HepG2 (cell line): ENCODE data around the gene FKBP14. TPM values are rescaled to one million over a fixed set of nuclear protein-coding genes. Genes with fewer than 3 reads are reported as not detected.
"Not testable (repeated sequence)": the region's sequence is repeated elsewhere in the genome, so short reads cannot be mapped to it uniquely, and the experiment has no call there.

Experiments used
- ATAC-seq: fragments of 200-7000 bp; cut with Tn5 transposase; 3 replicates; pipeline ENCODE4 v1.9.1; 2020; ENCODE audit warnings: mild to moderate bottlenecking, moderate library complexity
- BruUV-seq: library from RNA; stranded (reverse); fragments of 400-500 nt; replicated peaks from 2 replicates; lab custom pipeline; 2021; lab: Mats Ljungman, UMichigan
- CTCF ChIA-PET: fragments of 300-600 bp; formaldehyde crosslinking; extraction: SDS; loops from one replicate; lab custom pipeline; 2021; ENCODE audit warnings: low total read pairs, inconsistent platforms, low intra/inter-chr PET ratio; lab: Yijun Ruan, JAX
- POLR2A ChIA-PET: fragments of 350-600 bp; sonication (Branson Sonifier 250); formaldehyde crosslinking; loops from one replicate; lab custom pipeline; 2020; ENCODE audit warnings: antibody characterized with exemption, inconsistent platforms; lab: Yijun Ruan, JAX
- DNase-seq: peaks from one replicate; pipeline ENCODE4 v3.0.0-alpha.2; 2015; ENCODE audit warnings: low spot score
- FAIRE-seq: peaks from 3 replicates; lab custom pipeline; 2011; peaks lifted over from hg19 to GRCh38; lab: Jason Lieb, UNC
- H2AFZ ChIP-seq: one replicate; pipeline ENCODE4 v1.6.1; 2011; ENCODE audit warnings: low read length, inconsistent platforms
- H3K27ac ChIP-seq: fragments of 300-600 bp; 3 replicates; pipeline ENCODE4 v1.8.0; 2011; ENCODE audit warnings: mixed run types, mild to moderate bottlenecking, mixed read lengths, low read length, inconsistent platforms; ENCODE audit not compliant: insufficient read depth; ENCODE audit errors: extremely low read length
- H3K27me3 ChIP-seq, 2 experiments: fragments of 200-600 bp in 1 of 2; 2 replicates in 1 of 2; 3 replicates in 1 of 2; pipeline versions ENCODE4 v1.6.0 to v1.8.0; 2011; ENCODE audit warnings: low read length in 2 of 2, mild to moderate bottlenecking in 2 of 2, moderate library complexity in 2 of 2, inconsistent platforms in 1 of 2; ENCODE audit not compliant: insufficient read depth in 2 of 2, control insufficient read depth in 1 of 2
- H3K36me3 ChIP-seq, 2 experiments: fragments of 200-600 bp in 1 of 2; replicated peaks in 1 of 2; 2 replicates in 1 of 2; 3 replicates in 1 of 2; pipeline versions ENCODE4 v1.5.1 to v1.8.0; 2011; ENCODE audit warnings: low read length in 2 of 2, inconsistent platforms in 1 of 2; ENCODE audit not compliant: insufficient read depth in 2 of 2, control insufficient read depth in 1 of 2
- H3K4me1 ChIP-seq: 2 replicates; pipeline ENCODE4 v1.5.1; 2012; ENCODE audit warnings: low read length, inconsistent platforms; ENCODE audit not compliant: insufficient read depth
- H3K4me2 ChIP-seq: 2 replicates; pipeline ENCODE4 v1.6.0; 2011; ENCODE audit warnings: low read depth, low read length, inconsistent platforms
- H3K4me3 ChIP-seq, 3 experiments: fragments of 200-600 bp in 1 of 3; sonication (generic), shearing (Covaris generic) in 1 of 3; replicated peaks in 1 of 3; 2 replicates each; pipeline ENCODE4 v1.5.1; 2011 to 2016; ENCODE audit warnings: low read length in 3 of 3, inconsistent platforms in 2 of 3, low read depth in 2 of 3, mild to moderate bottlenecking in 2 of 3, control low read depth in 1 of 3, mixed read lengths in 1 of 3; ENCODE audit not compliant: insufficient read depth in 1 of 3
- H3K79me2 ChIP-seq: one replicate; pipeline ENCODE4 v1.6.1; 2011; ENCODE audit warnings: low read length, inconsistent platforms; ENCODE audit not compliant: insufficient read depth
- H3K9ac ChIP-seq: 2 replicates; pipeline ENCODE4 v1.6.0; 2011; ENCODE audit warnings: mild to moderate bottlenecking, low read depth, low read length, inconsistent platforms; ENCODE audit not compliant: insufficient read depth
- H3K9me3 ChIP-seq: 2 replicates; pipeline ENCODE4 v1.5.1; 2012; ENCODE audit warnings: mild to moderate bottlenecking, low read length
- H4K20me1 ChIP-seq: 2 replicates; pipeline ENCODE4 v1.6.0; 2011; ENCODE audit warnings: inconsistent platforms, mild to moderate bottlenecking, low read length, moderate library complexity; ENCODE audit not compliant: insufficient read depth
- ESRRA ChIP-seq: sonication (generic); formaldehyde crosslinking; IDR thresholded peaks from 2 replicates; pipeline ENCODE4 v1.5.1; 2020; ENCODE audit warnings: mild to moderate bottlenecking, low read depth, missing genetic modification reagents
- FIP1L1 ChIP-seq: fragments of 200-400 bp; formaldehyde crosslinking; IDR thresholded peaks from 2 replicates; pipeline ENCODE4 v1.6.1; 2018; ENCODE audit warnings: low read depth, mild to moderate bottlenecking, low read length, moderate library complexity, borderline replicate concordance; ENCODE audit not compliant: insufficient read depth
- GLMP ChIP-seq: sonication (generic); formaldehyde crosslinking; IDR thresholded peaks from 2 replicates; pipeline ENCODE4 v1.9.0; 2021; ENCODE audit warnings: missing genetic modification reagents, mild to moderate bottlenecking, borderline replicate concordance
- HDAC1 ChIP-seq: sonication (generic); formaldehyde crosslinking; IDR thresholded peaks from 2 replicates; pipeline ENCODE4 v1.5.1; 2020; ENCODE audit warnings: mild to moderate bottlenecking, missing genetic modification reagents
- HMGA1 ChIP-seq: sonication (generic); formaldehyde crosslinking; conservative IDR thresholded peaks from 2 replicates; pipeline ENCODE4 v1.4.0; 2020; ENCODE audit warnings: missing genetic modification reagents
- MEF2D ChIP-seq: sonication (generic); formaldehyde crosslinking; IDR thresholded peaks from 2 replicates; pipeline ENCODE4 v1.5.1; 2020; ENCODE audit warnings: mild to moderate bottlenecking, missing genetic modification reagents
- MLX ChIP-seq: IDR thresholded peaks from 2 replicates; pipeline ENCODE4 v1.6.1; 2016
- MTA3 ChIP-seq: sonication (generic); formaldehyde crosslinking; IDR thresholded peaks from 2 replicates; pipeline ENCODE4 v1.4.0; 2020; ENCODE audit warnings: missing genetic modification reagents
- MXD3 ChIP-seq: IDR thresholded peaks from 2 replicates; pipeline ENCODE4 v1.6.1; 2016; ENCODE audit warnings: mild to moderate bottlenecking, missing biosample characterization, missing genetic modification reagents
- NAIF1 ChIP-seq: sonication (generic); formaldehyde crosslinking; IDR thresholded peaks from 2 replicates; pipeline ENCODE4 v1.5.0; 2020; ENCODE audit warnings: mild to moderate bottlenecking, missing genetic modification reagents, borderline replicate concordance
- PCBP1 ChIP-seq: fragments of 200-400 bp; formaldehyde crosslinking; IDR thresholded peaks from 2 replicates; pipeline ENCODE4 v1.6.1; 2017; ENCODE audit warnings: mild to moderate bottlenecking, low read depth, low read length, borderline replicate concordance
- ZKSCAN5 ChIP-seq: sonication (generic); formaldehyde crosslinking; IDR thresholded peaks from 2 replicates; pipeline ENCODE4 v1.5.1; 2020; ENCODE audit warnings: mild to moderate bottlenecking, missing genetic modification reagents
- ZNF180 ChIP-seq: sonication (generic); formaldehyde crosslinking; IDR thresholded peaks from 2 replicates; pipeline ENCODE4 v1.4.0; 2020; ENCODE audit warnings: low read depth, missing genetic modification reagents, borderline replicate concordance
- ZNF629 ChIP-seq: sonication (generic); formaldehyde crosslinking; conservative IDR thresholded peaks from 2 replicates; pipeline ENCODE4 v1.5.0; 2020; ENCODE audit warnings: missing genetic modification reagents
- ZNF7 ChIP-seq: IDR thresholded peaks from 2 replicates; pipeline ENCODE4 v1.6.1; 2016; ENCODE audit warnings: missing biosample characterization, missing genetic modification reagents
- ZNF816 ChIP-seq: sonication (generic); formaldehyde crosslinking; IDR thresholded peaks from 2 replicates; pipeline ENCODE4 v1.8.0; 2022; ENCODE audit warnings: missing genetic modification reagents, mild to moderate bottlenecking, borderline replicate concordance
- WGBS: methylation state at CpG from one replicate; pipeline ENCODE4 v1.1.6; 2017; ENCODE audit warnings: low lambda C conversion rate; 5-methylcytosine and 5-hydroxymethylcytosine counted together
- in situ Hi-C: cut with HindIII; loops from 2 replicates; pipeline ENCODE4 v1.10.0; 2017; ENCODE audit warnings: low pct_unique_long_range_greater_than_20kb; ENCODE audit not compliant: extremely low pct_ligation_motif_present
- intact Hi-C: fragments of 100-400 bp; cut with micrococcal nuclease; formaldehyde crosslinking; loops from one replicate; pipeline ENCODE4 v1.10.0; 2022; ENCODE audit not compliant: unreplicated experiment
- polyA plus RNA-seq, 8 experiments: library from polyadenylated mRNA; depleted of rRNA in 3 of 8; stranded (reverse) in 7 of 8; unstranded in 1 of 8; fragments of >200 nt; fragmentation: Illumina TruSeq in 4 of 8; extraction: Trizol in 4 of 8; gene quantifications; 2 replicates each; pipeline versions ENCODE4 v1.2.1 to v1.2.3, GENCODE V29; 2011 to 2016; ENCODE audit warnings: low read depth in 4 of 8, missing spikeins in 1 of 8, mixed read lengths in 1 of 8; ENCODE audit not compliant: insufficient read depth in 1 of 8
- total RNA-seq, 5 experiments: library from RNA; depleted of rRNA; stranded (reverse); fragments of >200 nt; fragmentation: Illumina TruSeq; extraction: Trizol; gene quantifications; 2 replicates each; pipeline ENCODE4 v1.2.3, GENCODE V29; 2016; ENCODE audit warnings: low read depth in 1 of 5

The FKBP14 gene
- total and polyA plus RNA-seq, 2 of the 13 experiments (the other 11 are each of a cell fraction or from before 2014, with no cell fraction given), result 20.0 to 32.3 TPM

GRCh38 chr7:29962035-29962434 is 64.5 kb downstream of the FKBP14 start:
- Histone ChIP-seq H3K36me3 (peaks cover 5 to 35% of the 10 kb centered on the region in 2 experiments), H3K27me3 (no peaks in the 10 kb centered on the region), H3K4me1 (no peaks in the 10 kb centered on the region; the same call in 1 of the 2 replicates), H3K4me3 (no peak overlapping the region), H4K20me1 (no peaks in the 10 kb centered on the region; the same call in 1 of the 2 replicates), H3K4me2 (no peak overlapping the region), H3K79me2 (no peaks in the 10 kb centered on the region), H3K27ac (no peak overlapping the region), H2AFZ (no peak overlapping the region), H3K9me3 (no peaks in the 10 kb centered on the region)
- 100% methylated on average over 1 of the region's 1 CpG for WGBS
- intact Hi-C loops, result no loop called here
- CTCF ChIA-PET, result no interaction called here
- POLR2A ChIA-PET, result no interaction called here
- DNase-seq, result no peak
- FAIRE-seq, result no peak
- ATAC-seq, result no peak
- in situ Hi-C loops, result no loop called here
- no TSS peak for BruUV-seq
- no peak for TF ChIP-seq HDAC1 (CRISPR knock-in tag)
- TF ChIP-seq ZNF7, result no peak
- TF ChIP-seq NAIF1, result no peak
- no peak for TF ChIP-seq GLMP
- TF ChIP-seq MXD3 (CRISPR knock-in tag), result no peak
- no peak for TF ChIP-seq HMGA1 (CRISPR knock-in tag)
- no peak for TF ChIP-seq ZNF629 (CRISPR knock-in tag)
- no peak for TF ChIP-seq PCBP1
- TF ChIP-seq ZNF180 (CRISPR knock-in tag), result no peak
- TF ChIP-seq ZNF816 (CRISPR knock-in tag), result no peak
- no peak for TF ChIP-seq MLX (CRISPR knock-in tag)
- no peak for TF ChIP-seq MEF2D
- TF ChIP-seq ZKSCAN5 (CRISPR knock-in tag), result no peak
- no peak for TF ChIP-seq MTA3 (CRISPR knock-in tag)
- TF ChIP-seq ESRRA (CRISPR knock-in tag), result no peak
- no peak for TF ChIP-seq FIP1L1
- TF ChIP-seq, all 625 proteins: peak for 0
- no peak overlapping the region for H3K9ac ChIP-seq

GRCh38 chr7:29961611-29962010 is 64.9 kb downstream of the FKBP14 start:
- FAIRE-seq, DNase-seq, intact Hi-C loops, POLR2A ChIA-PET, H4K20me1 ChIP-seq, H3K27me3 ChIP-seq, CTCF ChIA-PET, H3K9me3 ChIP-seq, BruUV-seq, H3K4me1 ChIP-seq, H3K4me2 ChIP-seq, ATAC-seq, H3K27ac ChIP-seq, H3K4me3 ChIP-seq, in situ Hi-C loops, H3K79me2 ChIP-seq, H2AFZ ChIP-seq, H3K9ac ChIP-seq: not testable (repeated sequence)
- peaks cover 5 to 36% of the 10 kb centered on the region in 2 experiments for H3K36me3 ChIP-seq
- WGBS, result 95% methylated on average over 9 of the region's 19 CpGs
